GM12801 (cell line): ENCODE measurements around the gene FOLR3.

ENCODE experiments used
- CTCF ChIP-seq: IDR thresholded peaks from one replicate; pipeline ENCODE4 v1.5.1; 2011; ENCODE audit warnings: control low read depth; ENCODE audit not compliant: insufficient read length; ENCODE audit errors: extremely low read depth

Gene FOLR3

GRCh38 chr11:72125956-72126355 is 9.6 kb upstream of the FOLR3 start:
- no peak for TF ChIP-seq CTCF

- no peak for TF ChIP-seq CTCF
These were observed 7.6 kb upstream of the FOLR3 start for GRCh38 chr11:72127923-72128322.

- no peak for TF ChIP-seq CTCF
These were observed 6.1 kb upstream of the FOLR3 start for GRCh38 chr11:72129381-72129780.

- TF ChIP-seq CTCF = no peak
These were observed 2.9 kb upstream of the FOLR3 start for GRCh38 chr11:72132646-72133045.

DNA sequence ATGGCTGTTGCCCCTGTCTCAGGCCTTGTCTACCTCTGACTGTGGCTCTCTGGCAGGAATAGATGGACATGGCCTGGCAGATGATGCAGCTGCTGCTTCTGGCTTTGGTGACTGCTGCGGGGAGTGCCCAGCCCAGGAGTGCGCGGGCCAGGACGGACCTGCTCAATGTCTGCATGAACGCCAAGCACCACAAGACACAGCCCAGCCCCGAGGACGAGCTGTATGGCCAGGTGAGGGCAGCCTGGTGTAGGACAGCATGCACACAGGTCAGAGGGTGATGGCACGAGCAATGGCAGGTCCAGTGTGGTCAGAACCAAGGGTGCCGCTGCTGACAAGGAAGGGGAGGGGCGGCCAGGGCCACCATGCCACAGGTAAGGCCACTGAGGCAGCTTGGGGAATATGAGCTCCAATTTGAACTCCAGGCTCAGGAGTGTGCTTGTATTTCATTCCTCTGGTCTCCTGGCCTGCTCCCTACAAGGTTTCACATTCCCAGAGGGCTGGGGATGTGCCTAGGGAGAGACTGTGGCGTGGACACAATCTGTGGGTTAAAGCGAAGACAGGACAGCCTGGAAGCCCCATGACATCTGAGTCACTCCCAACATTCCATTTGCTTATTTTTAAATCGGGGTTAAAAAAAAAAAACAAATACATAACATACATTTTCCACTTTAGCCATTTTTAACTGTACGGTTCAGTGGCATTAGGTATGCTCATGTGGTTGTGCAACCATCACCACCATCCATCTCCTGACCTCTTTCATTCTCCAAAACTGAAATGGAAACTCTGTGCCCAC is 562 bp downstream of the FOLR3 start:
- TF ChIP-seq CTCF = no peak

GRCh38 chr11:72136684-72137262 is 1.2 kb downstream of the FOLR3 start:
- TF ChIP-seq CTCF = no peak

GRCh38 chr11:72138821-72139390 is 3.4 kb downstream of the FOLR3 start:
- TF ChIP-seq CTCF = no peak
